GM12878 (cell line): ENCODE data around the gene WASHC2A.
"Not testable (repeated sequence)": the region's sequence is repeated elsewhere in the genome, so short reads cannot be mapped to it uniquely, and the experiment has no call there.

Source experiments
- BHLHE40 ChIP-seq, 2 experiments: fragments of 450-650 bp in 1 of 2; IDR thresholded peaks; 2 replicates each; pipeline ENCODE4 v1.6.1; 2011 to 2017; ENCODE audit warnings: low read depth in 2 of 2, borderline replicate concordance in 1 of 2, improper control_type of control experiment in 1 of 2, low read length in 1 of 2, mild to moderate bottlenecking in 1 of 2
- CHD4 ChIP-seq: fragments of 200-600 bp; sonication (generic); IDR thresholded peaks from 2 replicates; pipeline ENCODE4 v1.6.1; 2016; ENCODE audit warnings: mild to moderate bottlenecking
- ELK1 ChIP-seq: IDR thresholded peaks from 2 replicates; pipeline ENCODE4 v1.6.1; 2012; ENCODE audit warnings: low read depth, low read length, improper control_type of control experiment
- EZH2 ChIP-seq: IDR thresholded peaks from 2 replicates; pipeline ENCODE4 v1.6.1; 2012; ENCODE audit warnings: low read depth, mild to moderate bottlenecking, control low read depth, inconsistent platforms, low read length, borderline replicate concordance; ENCODE audit not compliant: control insufficient read depth
- GABPA ChIP-seq: IDR thresholded peaks from 2 replicates; pipeline ENCODE4 v1.6.1; 2014; ENCODE audit warnings: antibody characterized with exemption, low read depth, mild to moderate bottlenecking, inconsistent platforms
- JUNB ChIP-seq: IDR thresholded peaks from 2 replicates; pipeline ENCODE4 v1.6.1; 2016; ENCODE audit warnings: antibody characterized with exemption, mild to moderate bottlenecking
- NBN ChIP-seq: fragments of 450-650 bp; IDR thresholded peaks from 2 replicates; pipeline ENCODE4 v1.6.1; 2016
- POLR2A ChIP-seq: IDR thresholded peaks from 2 replicates; pipeline ENCODE4 v1.6.1; 2011; ENCODE audit warnings: low read depth, mild to moderate bottlenecking, low read length
- POLR2AphosphoS5 ChIP-seq: IDR thresholded peaks from 2 replicates; pipeline ENCODE4 v1.6.1; 2011; ENCODE audit warnings: mild to moderate bottlenecking, low read length, inconsistent platforms
- SPI1 ChIP-seq: IDR thresholded peaks from 2 replicates; pipeline ENCODE4 v1.6.1; 2011; ENCODE audit warnings: low read depth, mild to moderate bottlenecking, low read length, moderate library complexity, borderline replicate concordance; ENCODE audit not compliant: insufficient read depth
- YBX1 ChIP-seq: fragments of 450-650 bp; IDR thresholded peaks from 2 replicates; pipeline ENCODE4 v1.6.1; 2016; ENCODE audit warnings: antibody characterized with exemption
- ZNF274 ChIP-seq: IDR thresholded peaks from one replicate; pipeline ENCODE4 v1.8.0; 2011; ENCODE audit not compliant: insufficient read length, insufficient read depth
- TF ChIP-seq, protein P1 (sequence below), 3 experiments: IDR thresholded peaks in 2 of 3; conservative IDR thresholded peaks in 1 of 3; 2 replicates each; pipeline ENCODE4 v1.5.1; 2011; ENCODE audit warnings: low read depth in 3 of 3, low read length in 3 of 3, mild to moderate bottlenecking in 3 of 3, control low read depth in 2 of 3, moderate library complexity in 2 of 3, inconsistent platforms in 1 of 3, mixed read lengths in 1 of 3; ENCODE audit not compliant: control insufficient read depth in 2 of 3, insufficient read depth in 1 of 3; ENCODE audit errors: extremely low read depth in 1 of 3
- TF ChIP-seq, protein P2 (sequence below): fragments of 450-650 bp; IDR thresholded peaks from 2 replicates; pipeline ENCODE4 v1.6.1; 2017; ENCODE audit warnings: low read depth, mild to moderate bottlenecking, moderate library complexity

DNA sequence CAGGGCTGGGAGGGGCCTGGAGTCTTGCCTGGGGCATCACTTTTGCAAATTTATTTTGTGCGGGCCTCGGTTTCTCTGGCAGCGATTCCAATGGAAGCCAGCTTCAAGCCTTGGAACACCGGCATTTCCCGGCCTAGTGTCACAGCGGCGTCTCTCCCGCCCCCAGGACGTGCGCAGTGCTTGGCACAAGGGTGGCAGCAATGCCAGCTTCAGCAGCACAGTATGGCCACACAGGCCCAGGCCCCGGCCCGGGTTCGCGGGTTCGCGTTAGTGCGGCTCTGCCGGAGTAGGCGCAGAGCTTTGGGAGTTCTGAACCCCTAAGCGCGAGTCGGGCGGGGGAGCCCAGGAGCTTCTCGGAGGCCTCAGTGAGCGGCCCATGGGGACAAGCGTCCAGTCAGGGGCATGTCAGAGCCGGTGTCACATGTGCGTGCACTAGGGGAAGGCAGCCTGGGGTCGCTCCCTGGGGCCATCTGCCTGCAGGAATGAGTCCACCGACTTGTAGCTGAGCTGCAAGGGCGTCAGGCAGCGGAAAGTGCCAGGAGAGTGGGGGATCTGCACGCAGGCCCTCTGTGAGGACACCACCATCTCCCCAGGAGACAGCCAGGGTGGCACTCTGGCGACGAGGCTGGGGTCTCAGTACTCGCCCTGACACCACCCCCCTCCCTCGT is 42.9 kb upstream of the WASHC2A start:
- TF ChIP-seq JUNB; POLR2A; ZNF274; ELK1; CHD4; GABPA; YBX1; BHLHE40 (IDR thresholded peaks at IDR 0.05; ENCODE audit: borderline replicate concordance in 1 of 2, low read depth in 2 of 2, low read length in 1 of 2); NBN; POLR2AphosphoS5; EZH2; SPI1: not testable (repeated sequence)
- TF ChIP-seq, protein P1, sequence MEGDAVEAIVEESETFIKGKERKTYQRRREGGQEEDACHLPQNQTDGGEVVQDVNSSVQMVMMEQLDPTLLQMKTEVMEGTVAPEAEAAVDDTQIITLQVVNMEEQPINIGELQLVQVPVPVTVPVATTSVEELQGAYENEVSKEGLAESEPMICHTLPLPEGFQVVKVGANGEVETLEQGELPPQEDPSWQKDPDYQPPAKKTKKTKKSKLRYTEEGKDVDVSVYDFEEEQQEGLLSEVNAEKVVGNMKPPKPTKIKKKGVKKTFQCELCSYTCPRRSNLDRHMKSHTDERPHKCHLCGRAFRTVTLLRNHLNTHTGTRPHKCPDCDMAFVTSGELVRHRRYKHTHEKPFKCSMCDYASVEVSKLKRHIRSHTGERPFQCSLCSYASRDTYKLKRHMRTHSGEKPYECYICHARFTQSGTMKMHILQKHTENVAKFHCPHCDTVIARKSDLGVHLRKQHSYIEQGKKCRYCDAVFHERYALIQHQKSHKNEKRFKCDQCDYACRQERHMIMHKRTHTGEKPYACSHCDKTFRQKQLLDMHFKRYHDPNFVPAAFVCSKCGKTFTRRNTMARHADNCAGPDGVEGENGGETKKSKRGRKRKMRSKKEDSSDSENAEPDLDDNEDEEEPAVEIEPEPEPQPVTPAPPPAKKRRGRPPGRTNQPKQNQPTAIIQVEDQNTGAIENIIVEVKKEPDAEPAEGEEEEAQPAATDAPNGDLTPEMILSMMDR (IDR thresholded peaks at IDR 0.05 in 2 of 3, conservative IDR thresholded peaks at IDR 0.05 in 1 of 3; ENCODE audit: control insufficient read depth in 2 of 3, extremely low read depth in 1 of 3, insufficient read depth in 1 of 3, low read depth in 3 of 3, low read length in 3 of 3) = not testable (repeated sequence)
- TF ChIP-seq, protein P2, sequence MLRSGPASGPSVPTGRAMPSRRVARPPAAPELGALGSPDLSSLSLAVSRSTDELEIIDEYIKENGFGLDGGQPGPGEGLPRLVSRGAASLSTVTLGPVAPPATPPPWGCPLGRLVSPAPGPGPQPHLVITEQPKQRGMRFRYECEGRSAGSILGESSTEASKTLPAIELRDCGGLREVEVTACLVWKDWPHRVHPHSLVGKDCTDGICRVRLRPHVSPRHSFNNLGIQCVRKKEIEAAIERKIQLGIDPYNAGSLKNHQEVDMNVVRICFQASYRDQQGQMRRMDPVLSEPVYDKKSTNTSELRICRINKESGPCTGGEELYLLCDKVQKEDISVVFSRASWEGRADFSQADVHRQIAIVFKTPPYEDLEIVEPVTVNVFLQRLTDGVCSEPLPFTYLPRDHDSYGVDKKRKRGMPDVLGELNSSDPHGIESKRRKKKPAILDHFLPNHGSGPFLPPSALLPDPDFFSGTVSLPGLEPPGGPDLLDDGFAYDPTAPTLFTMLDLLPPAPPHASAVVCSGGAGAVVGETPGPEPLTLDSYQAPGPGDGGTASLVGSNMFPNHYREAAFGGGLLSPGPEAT = not testable (repeated sequence)
